DND-41 (cell line): ENCODE data around the gene SLC24A4.

ENCODE experiments used
- EZH2 ChIP-seq: IDR thresholded peaks from 3 replicates; pipeline ENCODE4 v1.6.1; 2012; ENCODE audit warnings: borderline replicate concordance, low read depth, mild to moderate bottlenecking, moderate library complexity, low read length, inconsistent platforms; ENCODE audit not compliant: severe bottlenecking
- TF ChIP-seq, protein P1 (sequence below): IDR thresholded peaks from 2 replicates; pipeline ENCODE4 v1.5.1; 2012; ENCODE audit warnings: borderline replicate concordance, low read length, moderate library complexity, mild to moderate bottlenecking; ENCODE audit not compliant: poor library complexity, severe bottlenecking; ENCODE audit errors: extremely low read depth

DNA sequence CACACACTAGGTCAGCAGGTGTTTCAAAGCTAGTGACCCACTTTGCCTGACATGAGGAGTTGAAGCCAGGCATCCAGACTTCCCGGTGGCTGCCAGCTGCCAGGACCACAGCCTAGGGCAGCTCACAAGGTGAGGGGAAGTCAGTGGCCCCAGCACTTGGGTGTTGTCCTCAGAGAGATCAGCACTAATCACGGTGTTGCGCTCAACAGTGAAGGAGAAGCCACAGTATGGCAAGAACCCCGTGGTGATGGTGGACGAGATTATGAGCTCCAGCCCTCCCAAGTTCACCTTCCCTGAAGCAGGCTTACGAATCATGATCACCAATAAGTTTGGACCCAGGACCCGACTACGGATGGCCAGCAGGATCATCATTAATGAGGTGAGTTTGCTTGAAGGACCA is 130.7 kb downstream of the SLC24A4 start:
- TF ChIP-seq, protein P1, sequence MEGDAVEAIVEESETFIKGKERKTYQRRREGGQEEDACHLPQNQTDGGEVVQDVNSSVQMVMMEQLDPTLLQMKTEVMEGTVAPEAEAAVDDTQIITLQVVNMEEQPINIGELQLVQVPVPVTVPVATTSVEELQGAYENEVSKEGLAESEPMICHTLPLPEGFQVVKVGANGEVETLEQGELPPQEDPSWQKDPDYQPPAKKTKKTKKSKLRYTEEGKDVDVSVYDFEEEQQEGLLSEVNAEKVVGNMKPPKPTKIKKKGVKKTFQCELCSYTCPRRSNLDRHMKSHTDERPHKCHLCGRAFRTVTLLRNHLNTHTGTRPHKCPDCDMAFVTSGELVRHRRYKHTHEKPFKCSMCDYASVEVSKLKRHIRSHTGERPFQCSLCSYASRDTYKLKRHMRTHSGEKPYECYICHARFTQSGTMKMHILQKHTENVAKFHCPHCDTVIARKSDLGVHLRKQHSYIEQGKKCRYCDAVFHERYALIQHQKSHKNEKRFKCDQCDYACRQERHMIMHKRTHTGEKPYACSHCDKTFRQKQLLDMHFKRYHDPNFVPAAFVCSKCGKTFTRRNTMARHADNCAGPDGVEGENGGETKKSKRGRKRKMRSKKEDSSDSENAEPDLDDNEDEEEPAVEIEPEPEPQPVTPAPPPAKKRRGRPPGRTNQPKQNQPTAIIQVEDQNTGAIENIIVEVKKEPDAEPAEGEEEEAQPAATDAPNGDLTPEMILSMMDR = no peak
- no peak for TF ChIP-seq EZH2
